SK-N-SH (cell line): ENCODE data around the gene PARD6A. TPM values are rescaled to one million over a fixed set of nuclear protein-coding genes. Genes with fewer than 3 reads are reported as not detected.

Experiments
- CTCF ChIA-PET: fragments of 300-600, 350-600 bp; formaldehyde crosslinking; extraction: SDS; loops from one replicate; lab custom pipeline; 2021; lab: Yijun Ruan, JAX
- POLR2A ChIA-PET: fragments of 350-600 bp; sonication (Branson Sonifier 250); formaldehyde crosslinking; extraction: SDS; loops from one replicate; lab custom pipeline; 2020; ENCODE audit warnings: antibody characterized with exemption, inconsistent platforms; lab: Yijun Ruan, JAX
- DNase-seq: peaks from one replicate; pipeline ENCODE4 v3.0.0; 2012
- H2AFZ ChIP-seq: fragments of 200-600 bp; sonication (generic); 2 replicates; pipeline ENCODE4 v1.8.1; 2016; ENCODE audit warnings: antibody characterized with exemption, mild to moderate bottlenecking, low read depth
- H3F3A ChIP-seq: fragments of 200-600 bp; sonication (generic); replicated peaks from 2 replicates; pipeline ENCODE3; 2016; ENCODE audit warnings: antibody characterized with exemption, mild to moderate bottlenecking; ENCODE audit not compliant: insufficient read depth
- H3K27ac ChIP-seq, 2 experiments: fragments of 200-500 bp in 1 of 2; fragments of 200-600 bp in 1 of 2; sonication (Bioruptor generic) in 1 of 2; sonication (generic), shearing (Covaris generic) in 1 of 2; 2 replicates each; pipeline versions ENCODE4 v1.5.1 to v1.6.1; 2014 to 2016; ENCODE audit warnings: low read depth in 2 of 2, inconsistent platforms in 1 of 2, low read length in 1 of 2, mild to moderate bottlenecking in 1 of 2, mixed read lengths in 1 of 2
- H3K27me3 ChIP-seq: fragments of 200-600 bp; sonication (generic), shearing (Covaris generic); 2 replicates; pipeline ENCODE4 v1.6.1; 2016; ENCODE audit warnings: mixed run types; ENCODE audit not compliant: insufficient read depth
- H3K36me3 ChIP-seq, 2 experiments: fragments of 200-500 bp in 1 of 2; fragments of 200-600 bp in 1 of 2; sonication (Bioruptor generic) in 1 of 2; sonication (generic) in 1 of 2; replicated peaks in 1 of 2; 2 replicates each; pipeline versions ENCODE3 to v1.5.1; 2014 to 2016; ENCODE audit warnings: low read length in 1 of 2, mild to moderate bottlenecking in 1 of 2; ENCODE audit not compliant: insufficient read depth in 2 of 2, control insufficient read depth in 1 of 2
- H3K4me1 ChIP-seq, 2 experiments: fragments of 200-500 bp in 1 of 2; fragments of 200-600 bp in 1 of 2; sonication (Bioruptor generic) in 1 of 2; sonication (generic), shearing (Covaris generic) in 1 of 2; 2 replicates each; pipeline versions ENCODE4 v1.5.1 to v1.6.1; 2014 to 2016; ENCODE audit warnings: low read depth in 1 of 2, low read length in 1 of 2, mixed run types in 1 of 2; ENCODE audit not compliant: insufficient read depth in 2 of 2, control insufficient read depth in 1 of 2
- H3K4me2 ChIP-seq: fragments of 200-600 bp; sonication (generic), shearing (Covaris generic); 2 replicates; pipeline ENCODE4 v1.6.1; 2017; ENCODE audit warnings: mixed run types
- H3K4me3 ChIP-seq, 2 experiments: fragments of 200-500 bp in 1 of 2; fragments of 200-600 bp in 1 of 2; sonication (Bioruptor generic) in 1 of 2; sonication (generic), shearing (Covaris generic) in 1 of 2; 2 replicates each; pipeline versions ENCODE4 v1.5.1 to v1.8.1; 2014 to 2016; ENCODE audit warnings: low read depth in 2 of 2, inconsistent platforms in 1 of 2, low read length in 1 of 2, mild to moderate bottlenecking in 1 of 2, mixed read lengths in 1 of 2, moderate library complexity in 1 of 2
- H3K79me2 ChIP-seq: fragments of 200-600 bp; sonication (generic); 2 replicates; pipeline ENCODE4 v1.8.1; 2017; ENCODE audit warnings: mild to moderate bottlenecking; ENCODE audit not compliant: insufficient read depth
- H3K9ac ChIP-seq: fragments of 200-600 bp; sonication (generic); 2 replicates; pipeline ENCODE4 v1.6.1; 2017; ENCODE audit warnings: mixed run types
- H3K9me2 ChIP-seq: fragments of 200-600 bp; sonication (generic); 2 replicates; pipeline ENCODE4 v1.6.1; 2017; ENCODE audit warnings: mixed run types
- H3K9me3 ChIP-seq: fragments of 200-600 bp; sonication (generic); 2 replicates; pipeline ENCODE4 v1.6.1; 2017; ENCODE audit warnings: mixed run types, mild to moderate bottlenecking, moderate library complexity
- H4K20me1 ChIP-seq: fragments of 200-600 bp; sonication (generic); 2 replicates; pipeline ENCODE4 v1.6.1; 2017; ENCODE audit warnings: mild to moderate bottlenecking, mixed run types; ENCODE audit not compliant: insufficient read depth
- CHD2 ChIP-seq: fragments of 150-350 bp; IDR thresholded peaks from 2 replicates; pipeline ENCODE4 v1.6.1; 2018; ENCODE audit warnings: low read length; ENCODE audit not compliant: partially characterized antibody
- FOXJ3 ChIP-seq: sonication (generic); formaldehyde crosslinking; IDR thresholded peaks from 2 replicates; pipeline ENCODE4 v1.5.1; 2020; ENCODE audit warnings: mild to moderate bottlenecking, missing genetic modification reagents
- GABPA ChIP-seq: IDR thresholded peaks from 2 replicates; pipeline ENCODE4 v1.4.0; 2012; ENCODE audit warnings: low read depth, mild to moderate bottlenecking
- JUND ChIP-seq: IDR thresholded peaks from 2 replicates; pipeline ENCODE4 v1.4.0; 2012
- MEF2A ChIP-seq: IDR thresholded peaks from 2 replicates; pipeline ENCODE4 v1.4.0; 2012; ENCODE audit warnings: low read depth, borderline replicate concordance
- TAF1 ChIP-seq: IDR thresholded peaks from 2 replicates; pipeline ENCODE4 v1.6.1; 2012; ENCODE audit warnings: low read depth, mild to moderate bottlenecking, low read length, moderate library complexity, borderline replicate concordance
- WGBS: methylation state at CpG from one replicate; pipeline ENCODE4 v1.1.6; 2017; ENCODE audit warnings: low lambda C conversion rate; 5-methylcytosine and 5-hydroxymethylcytosine counted together
- polyA plus RNA-seq, 3 experiments: library from polyadenylated mRNA; depleted of rRNA; stranded (reverse); fragments of >200 nt; gene quantifications; 2 replicates each; pipeline ENCODE4 v1.2.3, GENCODE V29; 2012
- TF ChIP-seq, protein P1 (sequence below): IDR thresholded peaks from 2 replicates; pipeline ENCODE4; 2012
- TF ChIP-seq, protein P2 (sequence below): IDR thresholded peaks from 2 replicates; pipeline ENCODE4 v1.4.0; 2012; ENCODE audit warnings: low read depth
- TF ChIP-seq, protein P3 (sequence below): IDR thresholded peaks from 2 replicates; pipeline ENCODE4 v1.4.0; 2012; ENCODE audit warnings: low read depth, borderline replicate concordance

Gene PARD6A
- polyA plus RNA-seq, 1 of the 3 experiments (the other 2 are of a cell fraction), result 9.0 TPM

DNA sequence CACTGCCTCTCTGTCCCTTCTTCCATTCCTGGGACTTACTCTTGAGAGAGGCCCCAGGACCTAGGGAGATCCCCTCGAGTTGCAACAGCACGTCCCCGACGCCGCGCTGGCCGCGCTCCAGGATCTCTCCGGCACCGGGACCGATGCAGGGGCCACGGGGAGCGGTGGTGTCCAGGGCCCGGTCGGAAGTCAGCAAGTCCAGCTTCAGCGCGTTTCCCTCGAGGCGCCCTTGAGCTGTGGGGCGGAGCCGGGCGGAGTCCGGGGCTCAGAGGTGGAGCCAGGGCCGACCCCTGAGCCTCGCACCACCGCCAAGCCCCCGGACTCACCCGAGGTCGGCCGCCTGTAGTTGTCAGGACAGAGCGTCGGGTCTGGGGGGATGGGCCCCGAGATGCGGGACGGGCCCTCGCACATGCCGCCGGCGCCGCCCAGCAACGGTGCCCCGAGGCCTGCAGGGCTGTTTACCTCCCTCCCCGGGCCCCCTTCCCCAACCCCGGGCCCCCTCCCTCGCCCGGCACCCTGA lies 5.3 kb downstream of the PARD6A start:
- Histone ChIP-seq H4K20me1 (no peaks in the 10 kb centered on the region), H3K27me3 (no peaks in the 10 kb centered on the region), H2AFZ (peak overlapping the region; percentile 94; the same call in 1 of the 2 replicates), H3K27ac (peak overlapping the region; percentile 56 to 66; a peak in 3 of 4 replicates), H3K9me3 (no peaks in the 10 kb centered on the region), H3K79me2 (peaks cover 3% of the 10 kb centered on the region; the same call in 1 of the 2 replicates), H3K4me2 (peak overlapping the region; percentile 99), H3K36me3 (peaks cover 0 to 13% of the 10 kb centered on the region in 2 experiments), H3F3A (peaks cover 19% of the 10 kb centered on the region), H3K9ac (peak overlapping the region; percentile 75), H3K4me1 (peaks cover 10 to 33% of the 10 kb centered on the region in 2 experiments; a peak in 2 of 4 replicates), H3K9me2 (no peaks in the 10 kb centered on the region), H3K4me3 (peak overlapping the region; percentile 67 to 73)
- POLR2A ChIA-PET, result interaction anchor here (0.8 to 2.4 kb wide), 6 partner anchors 10 to 180 kb away, joined by 3 to 11 read pairs (median 4); partner anchors contain the start of genes CTCF and RIPOR1
- TF ChIP-seq, protein P1, sequence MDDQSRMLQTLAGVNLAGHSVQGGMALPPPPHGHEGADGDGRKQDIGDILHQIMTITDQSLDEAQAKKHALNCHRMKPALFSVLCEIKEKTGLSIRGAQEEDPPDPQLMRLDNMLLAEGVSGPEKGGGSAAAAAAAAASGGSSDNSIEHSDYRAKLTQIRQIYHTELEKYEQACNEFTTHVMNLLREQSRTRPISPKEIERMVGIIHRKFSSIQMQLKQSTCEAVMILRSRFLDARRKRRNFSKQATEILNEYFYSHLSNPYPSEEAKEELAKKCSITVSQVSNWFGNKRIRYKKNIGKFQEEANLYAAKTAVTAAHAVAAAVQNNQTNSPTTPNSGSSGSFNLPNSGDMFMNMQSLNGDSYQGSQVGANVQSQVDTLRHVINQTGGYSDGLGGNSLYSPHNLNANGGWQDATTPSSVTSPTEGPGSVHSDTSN, result no peak
- TF ChIP-seq, protein P2, sequence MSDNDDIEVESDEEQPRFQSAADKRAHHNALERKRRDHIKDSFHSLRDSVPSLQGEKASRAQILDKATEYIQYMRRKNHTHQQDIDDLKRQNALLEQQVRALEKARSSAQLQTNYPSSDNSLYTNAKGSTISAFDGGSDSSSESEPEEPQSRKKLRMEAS, result peak; percentile 27
- CTCF ChIA-PET, result interaction anchor here (1.1 to 18.3 kb wide), 11 partner anchors 14 to 238 kb away, joined by 3 to 246 read pairs (median 9); partner anchors contain the start of genes ATP6V0D1, CARMIL2 and CTCF
- peak; percentile 82 for DNase-seq
- 10% methylated on average over 2 of the region's 46 CpGs for WGBS

DNA sequence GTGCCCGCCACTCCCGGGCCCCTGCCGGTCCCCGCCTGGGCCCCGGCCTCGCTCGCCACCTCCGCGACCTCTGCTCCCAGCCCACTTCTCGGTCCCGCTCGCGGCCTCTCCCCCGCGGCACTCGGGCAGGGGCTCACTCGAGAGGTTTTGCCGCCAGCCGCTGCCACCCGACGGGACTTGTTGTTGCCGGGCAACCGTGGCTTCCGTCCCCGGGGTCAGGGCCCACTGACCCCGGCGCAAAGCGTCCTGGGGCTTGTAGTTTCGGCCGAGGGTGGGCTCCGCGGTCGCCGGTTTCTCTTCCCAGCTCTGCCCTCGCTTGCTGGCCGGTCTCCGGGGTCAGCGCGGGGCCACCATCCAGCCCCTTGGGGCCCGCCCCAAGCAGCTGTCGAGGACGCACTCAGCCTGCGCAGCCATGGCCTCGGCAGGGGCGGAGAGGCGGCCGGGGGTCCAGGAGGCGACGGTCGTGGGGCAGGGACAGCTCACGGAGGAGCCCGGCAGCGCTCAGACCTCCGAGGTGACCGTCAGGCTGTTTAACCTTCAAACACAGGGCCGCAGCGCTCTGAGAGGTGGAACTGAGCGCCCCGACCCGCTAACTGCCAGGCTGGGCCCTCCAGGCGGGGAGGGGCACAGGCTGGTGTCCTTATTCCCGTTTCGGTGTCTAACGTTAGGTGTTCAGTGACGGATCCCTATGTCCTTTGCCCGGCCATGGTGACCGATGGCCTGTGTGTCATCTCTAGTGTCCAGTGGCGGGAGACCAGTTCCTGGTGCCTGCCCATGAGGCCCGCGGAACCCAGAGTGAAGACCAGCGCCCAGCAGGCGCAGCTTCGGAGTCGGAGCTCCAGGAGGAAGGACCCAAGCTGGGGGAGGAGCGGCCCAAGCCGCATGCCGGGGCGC lies 6.0 kb downstream of the PARD6A start, which contains the start of the genes C16orf86 and ENKD1:
Gene C16orf86, plus strand, starts transcription at position 256 of the 894 bp plus-strand sequence. Its CDS starts 157 bp downstream, at position 413.
Gene ENKD1, minus strand, starts transcription at position 192 of the 894 bp plus-strand sequence. CDS start 308 bp downstream, outside the sequence.
- H3K4me1 ChIP-seq, result peaks cover 10 to 26% of the 10 kb centered on the region in 2 experiments; a peak in 2 of 4 replicates
- WGBS, result 38% methylated on average over 34 of the region's 78 CpGs
- peak within 1 kb of the TSS; percentile 67 to 73 for H3K4me3 ChIP-seq
- peaks cover 3% of the 10 kb centered on the region; the same call in 1 of the 2 replicates for H3K79me2 ChIP-seq
- CTCF ChIA-PET, result interaction anchor here (0.6 to 18.3 kb wide), 26 partner anchors 9 to 374 kb away, joined by 3 to 246 read pairs (median 8); partner anchors contain the start of genes ATP6V0D1, CARMIL2, CTCF and RIPOR1
- H3F3A ChIP-seq, result peaks cover 14% of the 10 kb centered on the region
- peak within 1 kb of the TSS; percentile 56 to 86 for H3K27ac ChIP-seq
- POLR2A ChIA-PET, result interaction anchor here (0.7 to 2.4 kb wide), 6 partner anchors 10 to 186 kb away, joined by 3 to 11 read pairs (median 3); partner anchors contain the start of genes ATP6V0D1, CTCF and RIPOR1
- H3K27me3 ChIP-seq, result no peaks in the 10 kb centered on the region
- H3K36me3 ChIP-seq, result peaks cover 0 to 13% of the 10 kb centered on the region in 2 experiments
- H3K9me2 ChIP-seq, result no peaks in the 10 kb centered on the region
- no peaks in the 10 kb centered on the region for H4K20me1 ChIP-seq
- H3K9ac ChIP-seq, result peak within 1 kb of the TSS; percentile 75
- peak within 1 kb of the TSS; percentile 94 for H2AFZ ChIP-seq
- peak; percentile 96 for DNase-seq
- H3K9me3 ChIP-seq, result no peaks in the 10 kb centered on the region
- peak within 1 kb of the TSS; percentile 99 for H3K4me2 ChIP-seq
- peak; percentile 86 for TF ChIP-seq GABPA
- no peak for TF ChIP-seq FOXJ3
- no peak for TF ChIP-seq MEF2A
- TF ChIP-seq TAF1, result no peak
- no peak for TF ChIP-seq JUND
- TF ChIP-seq, protein P1, result no peak
- TF ChIP-seq, protein P3, sequence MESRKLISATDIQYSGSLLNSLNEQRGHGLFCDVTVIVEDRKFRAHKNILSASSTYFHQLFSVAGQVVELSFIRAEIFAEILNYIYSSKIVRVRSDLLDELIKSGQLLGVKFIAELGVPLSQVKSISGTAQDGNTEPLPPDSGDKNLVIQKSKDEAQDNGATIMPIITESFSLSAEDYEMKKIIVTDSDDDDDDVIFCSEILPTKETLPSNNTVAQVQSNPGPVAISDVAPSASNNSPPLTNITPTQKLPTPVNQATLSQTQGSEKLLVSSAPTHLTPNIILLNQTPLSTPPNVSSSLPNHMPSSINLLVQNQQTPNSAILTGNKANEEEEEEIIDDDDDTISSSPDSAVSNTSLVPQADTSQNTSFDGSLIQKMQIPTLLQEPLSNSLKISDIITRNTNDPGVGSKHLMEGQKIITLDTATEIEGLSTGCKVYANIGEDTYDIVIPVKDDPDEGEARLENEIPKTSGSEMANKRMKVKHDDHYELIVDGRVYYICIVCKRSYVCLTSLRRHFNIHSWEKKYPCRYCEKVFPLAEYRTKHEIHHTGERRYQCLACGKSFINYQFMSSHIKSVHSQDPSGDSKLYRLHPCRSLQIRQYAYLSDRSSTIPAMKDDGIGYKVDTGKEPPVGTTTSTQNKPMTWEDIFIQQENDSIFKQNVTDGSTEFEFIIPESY, result no peak
- peak; percentile 90 for TF ChIP-seq CHD2
- TF ChIP-seq, all 33 proteins: peak for 2
